Dendritic cell treated with granulocyte-macrophage colony-stimulating factor and Interleukin-4, amounts not matched to agents 40 ng/mL and 50 ng/mL, for 4 days (primary cell): ENCODE data around the gene STARD7.

Source experiments
- H3K27ac Mint-ChIP-seq: one replicate; pipeline ENCODE4 v1.8.0; 2022; ENCODE audit warnings: mild to moderate bottlenecking, mixed read lengths
- H3K27me3 Mint-ChIP-seq: one replicate; pipeline ENCODE4 v1.8.0; 2022; ENCODE audit warnings: mild to moderate bottlenecking, mixed read lengths
- H3K36me3 Mint-ChIP-seq: one replicate; pipeline ENCODE4 v1.8.0; 2022; ENCODE audit warnings: low read depth, mixed read lengths
- H3K4me1 Mint-ChIP-seq: one replicate; pipeline ENCODE4 v1.8.0; 2022; ENCODE audit warnings: low read depth, mixed read lengths
- H3K4me3 Mint-ChIP-seq: one replicate; pipeline ENCODE4 v1.8.0; 2022; ENCODE audit warnings: mild to moderate bottlenecking, moderate library complexity, mixed read lengths
- H3K9me3 Mint-ChIP-seq: one replicate; pipeline ENCODE4 v1.8.0; 2022; ENCODE audit warnings: mixed read lengths
- intact Hi-C: fragments of 100-400 bp; cut with micrococcal nuclease; formaldehyde crosslinking; loops from one replicate; pipeline ENCODE4 v1.15.0; 2022

STARD7 gene

GRCh38 chr2:96140941-96141623 lies 67.5 kb downstream of the STARD7 start:
- Mint-ChIP-seq H3K4me1 (peaks cover 44% of the 10 kb centered on the region), H3K27ac (no peak overlapping the region), H3K36me3 (peaks cover 24% of the 10 kb centered on the region), H3K4me3 (no peak overlapping the region), H3K27me3 (peaks cover 6% of the 10 kb centered on the region), H3K9me3 (no peaks in the 10 kb centered on the region)
- intact Hi-C loops, result no loop called here

GRCh38 chr2:96139181-96139758 lies 69.4 kb downstream of the STARD7 start:
- intact Hi-C loops, result loop anchor here (1.0 to 2.0 kb wide), 2 partner anchors 35 to 128 kb away; partner anchors contain the start of gene CIAO1
- no peaks in the 10 kb centered on the region for H3K9me3 Mint-ChIP-seq
- H3K4me3 Mint-ChIP-seq, result no peak overlapping the region
- no peak overlapping the region for H3K27ac Mint-ChIP-seq
- H3K4me1 Mint-ChIP-seq, result peaks cover 33% of the 10 kb centered on the region
- H3K36me3 Mint-ChIP-seq, result peaks cover 17% of the 10 kb centered on the region
- peaks cover 13% of the 10 kb centered on the region for H3K27me3 Mint-ChIP-seq

GRCh38 chr2:96138179-96139145 lies 70.2 kb downstream of the STARD7 start, which contains the start of gene ASTL:
Gene ASTL (minus strand): TSS chr2:96138502. CDS start chr2:96138436, 66 bp downstream.
- Mint-ChIP-seq H3K4me3 (no peak within 1 kb of the TSS), H3K36me3 (peaks cover 9% of the 10 kb centered on the region), H3K9me3 (no peaks in the 10 kb centered on the region), H3K4me1 (peaks cover 24% of the 10 kb centered on the region), H3K27me3 (peaks cover 17% of the 10 kb centered on the region), H3K27ac (no peak within 1 kb of the TSS)
- intact Hi-C loops, result loop anchor here (1.0 to 2.0 kb wide), 2 partner anchors 36 to 128 kb away; partner anchors contain the start of gene CIAO1

GRCh38 chr2:96137321-96138178 lies 71.1 kb downstream of the STARD7 start:
- Mint-ChIP-seq H3K27me3 (peaks cover 17% of the 10 kb centered on the region), H3K9me3 (no peaks in the 10 kb centered on the region), H3K4me1 (peaks cover 15% of the 10 kb centered on the region), H3K27ac (no peak overlapping the region), H3K36me3 (no peaks in the 10 kb centered on the region), H3K4me3 (no peak overlapping the region)
- intact Hi-C loops, result loop anchor here (2.0 kb wide), 1 partner anchor 129 kb away; the partner anchor contains the start of gene CIAO1

GRCh38 chr2:96136129-96136720 lies 72.4 kb downstream of the STARD7 start:
- H3K27ac Mint-ChIP-seq, result peak overlapping the region; percentile 28
- H3K9me3 Mint-ChIP-seq, result no peaks in the 10 kb centered on the region
- peaks cover 9% of the 10 kb centered on the region for H3K4me1 Mint-ChIP-seq
- no peak overlapping the region for H3K4me3 Mint-ChIP-seq
- intact Hi-C loops, result no loop called here
- H3K36me3 Mint-ChIP-seq, result no peaks in the 10 kb centered on the region
- peaks cover 21% of the 10 kb centered on the region for H3K27me3 Mint-ChIP-seq

- Mint-ChIP-seq H3K27me3 (peaks cover 21% of the 10 kb centered on the region), H3K27ac (peak overlapping the region; percentile 28), H3K9me3 (no peaks in the 10 kb centered on the region), H3K4me3 (no peak overlapping the region), H3K4me1 (peaks cover 9% of the 10 kb centered on the region), H3K36me3 (no peaks in the 10 kb centered on the region)
- intact Hi-C loops, result no loop called here
These were observed 73.0 kb downstream of the STARD7 start for GRCh38 chr2:96135621-96136020.

- intact Hi-C loops, result no loop called here
- Mint-ChIP-seq H3K4me3 (no peak overlapping the region), H3K36me3 (no peaks in the 10 kb centered on the region), H3K9me3 (no peaks in the 10 kb centered on the region), H3K27ac (no peak overlapping the region), H3K4me1 (peaks cover 9% of the 10 kb centered on the region), H3K27me3 (peaks cover 21% of the 10 kb centered on the region)
These were observed 73.5 kb downstream of the STARD7 start for GRCh38 chr2:96135171-96135570.
